Measurements from ENCODE around the gene PDE1C.
"Not testable (repeated sequence)": the region's sequence is repeated elsewhere in the genome, so short reads cannot be mapped to it uniquely, and the experiment has no call there.

The PDE1C gene

GRCh38 chr7:32070406-32071360 is at the start of gene PDE1C:
PDE1C (minus strand) TSS chr7:32070407.
- no peak for DNase-seq (ENCODE audit: low spot score)

- DNase-seq (ENCODE audit: low spot score): no peak
Observed at GRCh38 chr7:32119790-32120196, 49.6 kb upstream of the PDE1C start.

GRCh38 chr7:32117837-32118236 is 47.6 kb upstream of the PDE1C start:
- no peak for DNase-seq (ENCODE audit: low spot score)

- DNase-seq (ENCODE audit: low spot score): no peak
Observed at GRCh38 chr7:32116436-32116835, 46.2 kb upstream of the PDE1C start.

GRCh38 chr7:32115831-32116230 is 45.6 kb upstream of the PDE1C start:
- DNase-seq (ENCODE audit: low spot score): no peak

GRCh38 chr7:32108651-32109050 is 38.4 kb upstream of the PDE1C start:
- no peak for DNase-seq (ENCODE audit: low spot score)

- no peak for DNase-seq (ENCODE audit: low spot score)
Observed at GRCh38 chr7:32104766-32105165, 34.6 kb upstream of the PDE1C start.

- no peak for DNase-seq (ENCODE audit: low spot score)
Observed at GRCh38 chr7:32103361-32103760, 33.2 kb upstream of the PDE1C start.

GRCh38 chr7:32102432-32102873 is 32.2 kb upstream of the PDE1C start:
- DNase-seq (ENCODE audit: low spot score): no peak

GRCh38 chr7:32100407-32100907 is 30.2 kb upstream of the PDE1C start:
- no peak for DNase-seq (ENCODE audit: low spot score)

- no peak for DNase-seq (ENCODE audit: low spot score)
Observed at GRCh38 chr7:32094516-32094915, 24.3 kb upstream of the PDE1C start.

GRCh38 chr7:32093415-32094408 is 23.5 kb upstream of the PDE1C start:
- DNase-seq (ENCODE audit: low spot score): no peak

- DNase-seq (ENCODE audit: low spot score): no peak
Observed at GRCh38 chr7:32092346-32092745, 22.1 kb upstream of the PDE1C start.

- no peak for DNase-seq (ENCODE audit: low spot score)
Observed at GRCh38 chr7:32091608-32092210, 21.5 kb upstream of the PDE1C start.

GRCh38 chr7:32089678-32090077 is 19.5 kb upstream of the PDE1C start:
- no peak for DNase-seq (ENCODE audit: low spot score)

- DNase-seq (ENCODE audit: low spot score): no peak
Observed at GRCh38 chr7:32089256-32089655, 19.0 kb upstream of the PDE1C start.

GRCh38 chr7:32088451-32088881 is 18.3 kb upstream of the PDE1C start:
- DNase-seq (ENCODE audit: low spot score): no peak

- DNase-seq (ENCODE audit: low spot score): no peak
Observed at GRCh38 chr7:32079510-32079909, 9.3 kb upstream of the PDE1C start.

GRCh38 chr7:32078824-32079223 is 8.6 kb upstream of the PDE1C start:
- DNase-seq (ENCODE audit: low spot score): no peak

- DNase-seq (ENCODE audit: low spot score): no peak
Observed at GRCh38 chr7:32077806-32078205, 7.6 kb upstream of the PDE1C start.

GRCh38 chr7:32076802-32077201 is 6.6 kb upstream of the PDE1C start:
- not testable (repeated sequence) for DNase-seq (ENCODE audit: low spot score)

- DNase-seq (ENCODE audit: low spot score): no peak
Observed at GRCh38 chr7:32075612-32076011, 5.4 kb upstream of the PDE1C start.

Data from HuH-7.5 (cell line).